WTC11 (cell line): ENCODE measurements around the gene RBMXL2.

Source experiments
- AFF4 ChIP-seq: sonication (generic); formaldehyde crosslinking; IDR thresholded peaks from 2 replicates; pipeline ENCODE4 v1.8.1; 2023; ENCODE audit warnings: mild to moderate bottlenecking, missing genetic modification reagents, borderline replicate concordance
- CREB1 ChIP-seq: sonication (generic); formaldehyde crosslinking; IDR thresholded peaks from 2 replicates; pipeline ENCODE4 v1.8.0; 2023; ENCODE audit warnings: mild to moderate bottlenecking, missing genetic modification reagents
- CREM ChIP-seq: sonication (generic); formaldehyde crosslinking; IDR thresholded peaks from 2 replicates; pipeline ENCODE4 v1.8.1; 2022; ENCODE audit warnings: mild to moderate bottlenecking, missing genetic modification reagents, moderate library complexity
- CTCF ChIP-seq: fragments of 200-600 bp; IDR thresholded peaks from 2 replicates; pipeline ENCODE4 v1.8.0; 2022; ENCODE audit warnings: antibody characterized with exemption
- ELF4 ChIP-seq: sonication (generic); formaldehyde crosslinking; IDR thresholded peaks from 2 replicates; pipeline ENCODE4 v1.8.1; 2022; ENCODE audit warnings: low read depth, mild to moderate bottlenecking, moderate library complexity, missing genetic modification reagents
- IRF2 ChIP-seq: sonication (generic); formaldehyde crosslinking; IDR thresholded peaks from 2 replicates; pipeline ENCODE4 v1.8.0; 2022; ENCODE audit warnings: low read depth, missing genetic modification reagents, borderline replicate concordance
- MXD4 ChIP-seq: fragments of 250-450 bp; sonication (Bioruptor Pico); IDR thresholded peaks from 2 replicates; pipeline ENCODE4 v1.8.0; 2021; ENCODE audit warnings: mild to moderate bottlenecking, moderate library complexity, borderline replicate concordance
- NR1H2 ChIP-seq: sonication (generic); formaldehyde crosslinking; IDR thresholded peaks from 2 replicates; pipeline ENCODE4 v1.9.0; 2021; ENCODE audit warnings: mild to moderate bottlenecking, moderate library complexity, missing genetic modification reagents
- RORB ChIP-seq: fragments of 250-450 bp; sonication (Bioruptor Pico); IDR thresholded peaks from 2 replicates; pipeline ENCODE4 v1.9.0; 2021; ENCODE audit warnings: mild to moderate bottlenecking
- ZNF317 ChIP-seq: sonication (generic); formaldehyde crosslinking; IDR thresholded peaks from 2 replicates; pipeline ENCODE4 v1.8.1; 2023; ENCODE audit warnings: low read depth, mild to moderate bottlenecking, moderate library complexity, missing genetic modification reagents, borderline replicate concordance
- TF ChIP-seq, protein P1 (sequence below): sonication (generic); formaldehyde crosslinking; IDR thresholded peaks from 2 replicates; pipeline ENCODE4 v1.8.1; 2023; ENCODE audit warnings: mild to moderate bottlenecking, moderate library complexity, missing genetic modification reagents
- TF ChIP-seq, protein P2 (sequence below): sonication (generic); formaldehyde crosslinking; IDR thresholded peaks from 2 replicates; pipeline ENCODE4 v1.8.1; 2023; ENCODE audit warnings: mild to moderate bottlenecking, missing genetic modification reagents, moderate library complexity
- TF ChIP-seq, protein P3 (sequence below): sonication (generic); formaldehyde crosslinking; IDR thresholded peaks from 2 replicates; pipeline ENCODE4 v1.8.0; 2023; ENCODE audit warnings: missing genetic modification reagents, mild to moderate bottlenecking, borderline replicate concordance

- no peak for TF ChIP-seq CTCF
- no peak for TF ChIP-seq ELF4 (CRISPR knock-in tag)
- no peak for TF ChIP-seq CREB1 (CRISPR knock-in tag)
- no peak for TF ChIP-seq IRF2 (CRISPR knock-in tag)
- TF ChIP-seq AFF4 (CRISPR knock-in tag): no peak
- no peak for TF ChIP-seq MXD4 (CRISPR knock-in tag)
- TF ChIP-seq, protein P1, sequence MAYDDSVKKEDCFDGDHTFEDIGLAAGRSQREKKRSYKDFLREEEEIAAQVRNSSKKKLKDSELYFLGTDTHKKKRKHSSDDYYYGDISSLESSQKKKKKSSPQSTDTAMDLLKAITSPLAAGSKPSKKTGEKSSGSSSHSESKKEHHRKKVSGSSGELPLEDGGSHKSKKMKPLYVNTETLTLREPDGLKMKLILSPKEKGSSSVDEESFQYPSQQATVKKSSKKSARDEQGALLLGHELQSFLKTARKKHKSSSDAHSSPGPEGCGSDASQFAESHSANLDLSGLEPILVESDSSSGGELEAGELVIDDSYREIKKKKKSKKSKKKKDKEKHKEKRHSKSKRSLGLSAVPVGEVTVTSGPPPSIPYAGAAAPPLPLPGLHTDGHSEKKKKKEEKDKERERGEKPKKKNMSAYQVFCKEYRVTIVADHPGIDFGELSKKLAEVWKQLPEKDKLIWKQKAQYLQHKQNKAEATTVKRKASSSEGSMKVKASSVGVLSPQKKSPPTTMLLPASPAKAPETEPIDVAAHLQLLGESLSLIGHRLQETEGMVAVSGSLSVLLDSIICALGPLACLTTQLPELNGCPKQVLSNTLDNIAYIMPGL: no peak
- TF ChIP-seq NR1H2 (CRISPR knock-in tag): no peak
- no peak for TF ChIP-seq RORB (CRISPR knock-in tag)
- TF ChIP-seq ZNF317 (CRISPR knock-in tag): no peak
- TF ChIP-seq, protein P2, sequence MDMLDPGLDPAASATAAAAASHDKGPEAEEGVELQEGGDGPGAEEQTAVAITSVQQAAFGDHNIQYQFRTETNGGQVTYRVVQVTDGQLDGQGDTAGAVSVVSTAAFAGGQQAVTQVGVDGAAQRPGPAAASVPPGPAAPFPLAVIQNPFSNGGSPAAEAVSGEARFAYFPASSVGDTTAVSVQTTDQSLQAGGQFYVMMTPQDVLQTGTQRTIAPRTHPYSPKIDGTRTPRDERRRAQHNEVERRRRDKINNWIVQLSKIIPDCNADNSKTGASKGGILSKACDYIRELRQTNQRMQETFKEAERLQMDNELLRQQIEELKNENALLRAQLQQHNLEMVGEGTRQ (CRISPR knock-in tag): no peak
- TF ChIP-seq, protein P3, sequence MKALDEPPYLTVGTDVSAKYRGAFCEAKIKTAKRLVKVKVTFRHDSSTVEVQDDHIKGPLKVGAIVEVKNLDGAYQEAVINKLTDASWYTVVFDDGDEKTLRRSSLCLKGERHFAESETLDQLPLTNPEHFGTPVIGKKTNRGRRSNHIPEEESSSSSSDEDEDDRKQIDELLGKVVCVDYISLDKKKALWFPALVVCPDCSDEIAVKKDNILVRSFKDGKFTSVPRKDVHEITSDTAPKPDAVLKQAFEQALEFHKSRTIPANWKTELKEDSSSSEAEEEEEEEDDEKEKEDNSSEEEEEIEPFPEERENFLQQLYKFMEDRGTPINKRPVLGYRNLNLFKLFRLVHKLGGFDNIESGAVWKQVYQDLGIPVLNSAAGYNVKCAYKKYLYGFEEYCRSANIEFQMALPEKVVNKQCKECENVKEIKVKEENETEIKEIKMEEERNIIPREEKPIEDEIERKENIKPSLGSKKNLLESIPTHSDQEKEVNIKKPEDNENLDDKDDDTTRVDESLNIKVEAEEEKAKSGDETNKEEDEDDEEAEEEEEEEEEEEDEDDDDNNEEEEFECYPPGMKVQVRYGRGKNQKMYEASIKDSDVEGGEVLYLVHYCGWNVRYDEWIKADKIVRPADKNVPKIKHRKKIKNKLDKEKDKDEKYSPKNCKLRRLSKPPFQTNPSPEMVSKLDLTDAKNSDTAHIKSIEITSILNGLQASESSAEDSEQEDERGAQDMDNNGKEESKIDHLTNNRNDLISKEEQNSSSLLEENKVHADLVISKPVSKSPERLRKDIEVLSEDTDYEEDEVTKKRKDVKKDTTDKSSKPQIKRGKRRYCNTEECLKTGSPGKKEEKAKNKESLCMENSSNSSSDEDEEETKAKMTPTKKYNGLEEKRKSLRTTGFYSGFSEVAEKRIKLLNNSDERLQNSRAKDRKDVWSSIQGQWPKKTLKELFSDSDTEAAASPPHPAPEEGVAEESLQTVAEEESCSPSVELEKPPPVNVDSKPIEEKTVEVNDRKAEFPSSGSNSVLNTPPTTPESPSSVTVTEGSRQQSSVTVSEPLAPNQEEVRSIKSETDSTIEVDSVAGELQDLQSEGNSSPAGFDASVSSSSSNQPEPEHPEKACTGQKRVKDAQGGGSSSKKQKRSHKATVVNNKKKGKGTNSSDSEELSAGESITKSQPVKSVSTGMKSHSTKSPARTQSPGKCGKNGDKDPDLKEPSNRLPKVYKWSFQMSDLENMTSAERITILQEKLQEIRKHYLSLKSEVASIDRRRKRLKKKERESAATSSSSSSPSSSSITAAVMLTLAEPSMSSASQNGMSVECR (CRISPR knock-in tag): no peak
- TF ChIP-seq CREM (CRISPR knock-in tag): no peak
These were observed 792 bp downstream of the RBMXL2 start for GRCh38 chr11:7089328-7090251.
